Activated CD8-positive, alpha-beta T cell treated with anti-CD3 and anti-CD28 coated beads for 36 hours (primary cell): ENCODE measurements around the gene ERBB4. TPM values are rescaled to one million over a fixed set of nuclear protein-coding genes. Genes with fewer than 3 reads are reported as not detected.
"Not testable (repeated sequence)": the region's sequence is repeated elsewhere in the genome, so short reads cannot be mapped to it uniquely, and the experiment has no call there.

Source experiments
- ATAC-seq: fragments of 200-7000 bp; cut with Tn5 transposase; one replicate; pipeline ENCODE4 v1.10.0; 2021; ENCODE audit warnings: mild to moderate bottlenecking, moderate library complexity
- CTCF ChIA-PET: fragments of 350-600 bp; sonication (Branson Sonifier 250); formaldehyde crosslinking; loops from one replicate; lab custom pipeline; 2021; ENCODE audit warnings: antibody characterized with exemption; lab: Charles Lee
- POLR2A ChIA-PET: fragments of 350-600 bp; sonication (Branson Sonifier 250); formaldehyde crosslinking; loops from one replicate; lab custom pipeline; 2021; ENCODE audit warnings: antibody characterized with exemption; lab: Charles Lee
- DNase-seq: peaks from one replicate; pipeline ENCODE4 v3.0.0-alpha.2; 2020
- H3K27ac Mint-ChIP-seq: one replicate; pipeline ENCODE4 v1.8.0; 2021; ENCODE audit warnings: mild to moderate bottlenecking, mixed read lengths
- H3K27me3 Mint-ChIP-seq: one replicate; pipeline ENCODE4 v1.8.0; 2021; ENCODE audit warnings: mixed read lengths
- H3K36me3 Mint-ChIP-seq: one replicate; pipeline ENCODE4 v1.8.0; 2021; ENCODE audit warnings: low read depth, mixed read lengths
- H3K4me1 Mint-ChIP-seq: one replicate; pipeline ENCODE4 v1.8.0; 2021; ENCODE audit warnings: low read depth, mixed read lengths
- H3K4me3 Mint-ChIP-seq: one replicate; pipeline ENCODE4 v1.8.0; 2021; ENCODE audit warnings: mild to moderate bottlenecking, moderate library complexity, mixed read lengths
- H3K9me3 Mint-ChIP-seq: one replicate; pipeline ENCODE4 v1.8.0; 2021; ENCODE audit warnings: mixed read lengths
- intact Hi-C: fragments of 100-400 bp; cut with micrococcal nuclease; formaldehyde crosslinking; loops from one replicate; pipeline ENCODE4 v1.10.0; 2022
- total RNA-seq, 2 experiments: library from RNA; stranded (reverse); gene quantifications; one replicate each; pipeline ENCODE4 v1.2.3, GENCODE V29; 2021
- TF ChIP-seq, protein P1 (sequence below): fragments of 200-600 bp; IDR thresholded peaks from one replicate; pipeline ENCODE4 v1.8.0; 2022; ENCODE audit warnings: antibody characterized with exemption, mild to moderate bottlenecking

ERBB4 gene
- total RNA-seq, 2 experiments from 2014 or later: not detected

DNA sequence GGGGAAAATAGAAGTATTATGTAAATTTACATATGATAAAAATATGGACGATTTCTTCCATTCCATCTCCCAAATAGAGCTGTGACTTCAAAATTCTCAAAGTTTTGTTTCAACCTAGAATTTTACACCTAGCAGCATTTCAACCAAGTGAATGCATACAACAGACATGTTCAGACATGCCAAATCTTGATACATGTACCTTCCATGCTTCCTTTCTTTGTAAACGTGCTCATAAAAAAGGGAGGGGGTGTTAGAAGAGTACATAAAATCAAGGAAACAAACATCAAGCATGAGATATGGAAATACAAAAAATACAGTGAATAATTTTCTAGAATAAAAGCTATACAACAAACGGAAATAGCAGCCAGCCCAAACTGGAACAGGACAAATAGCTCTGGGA, 974.2 kb downstream of the ERBB4 start:
- ATAC-seq (no peak), DNase-seq (no peak)
- H3K9me3 Mint-ChIP-seq: no peaks in the 10 kb centered on the region
- TF ChIP-seq, protein P1, sequence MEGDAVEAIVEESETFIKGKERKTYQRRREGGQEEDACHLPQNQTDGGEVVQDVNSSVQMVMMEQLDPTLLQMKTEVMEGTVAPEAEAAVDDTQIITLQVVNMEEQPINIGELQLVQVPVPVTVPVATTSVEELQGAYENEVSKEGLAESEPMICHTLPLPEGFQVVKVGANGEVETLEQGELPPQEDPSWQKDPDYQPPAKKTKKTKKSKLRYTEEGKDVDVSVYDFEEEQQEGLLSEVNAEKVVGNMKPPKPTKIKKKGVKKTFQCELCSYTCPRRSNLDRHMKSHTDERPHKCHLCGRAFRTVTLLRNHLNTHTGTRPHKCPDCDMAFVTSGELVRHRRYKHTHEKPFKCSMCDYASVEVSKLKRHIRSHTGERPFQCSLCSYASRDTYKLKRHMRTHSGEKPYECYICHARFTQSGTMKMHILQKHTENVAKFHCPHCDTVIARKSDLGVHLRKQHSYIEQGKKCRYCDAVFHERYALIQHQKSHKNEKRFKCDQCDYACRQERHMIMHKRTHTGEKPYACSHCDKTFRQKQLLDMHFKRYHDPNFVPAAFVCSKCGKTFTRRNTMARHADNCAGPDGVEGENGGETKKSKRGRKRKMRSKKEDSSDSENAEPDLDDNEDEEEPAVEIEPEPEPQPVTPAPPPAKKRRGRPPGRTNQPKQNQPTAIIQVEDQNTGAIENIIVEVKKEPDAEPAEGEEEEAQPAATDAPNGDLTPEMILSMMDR: no peak
- H3K4me3 Mint-ChIP-seq: no peak overlapping the region
- POLR2A ChIA-PET: no interaction called here
- no peaks in the 10 kb centered on the region for H3K27me3 Mint-ChIP-seq
- no peaks in the 10 kb centered on the region for H3K36me3 Mint-ChIP-seq
- CTCF ChIA-PET: no interaction called here
- no peaks in the 10 kb centered on the region for H3K4me1 Mint-ChIP-seq
- intact Hi-C loops: no loop called here
- no peak overlapping the region for H3K27ac Mint-ChIP-seq

DNA sequence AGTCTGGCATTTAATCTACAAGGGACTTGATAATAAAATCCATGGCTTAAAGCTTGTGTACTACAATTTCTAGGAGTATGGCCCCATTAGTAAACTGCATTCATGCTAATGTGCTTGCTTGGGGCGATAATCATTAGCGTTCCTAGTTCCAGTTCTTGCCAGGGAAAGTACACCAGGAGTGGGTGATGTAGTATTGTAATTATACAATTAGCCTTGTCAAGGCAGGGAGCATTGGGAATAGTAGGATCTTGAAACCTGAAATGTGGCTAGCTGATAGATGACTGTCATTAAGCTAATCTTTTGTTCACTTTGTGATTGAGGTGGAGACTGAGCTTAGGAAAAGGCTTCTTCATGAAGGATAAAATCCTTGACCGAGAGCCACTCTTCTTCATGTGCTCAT, 993.0 kb downstream of the ERBB4 start:
- CTCF ChIA-PET: no interaction called here
- Mint-ChIP-seq H3K9me3 (peaks cover 2% of the 10 kb centered on the region), H3K4me3 (no peak overlapping the region), H3K27ac (no peak overlapping the region), H3K27me3 (no peaks in the 10 kb centered on the region), H3K4me1 (no peaks in the 10 kb centered on the region), H3K36me3 (no peaks in the 10 kb centered on the region)
- TF ChIP-seq, protein P1: no peak
- intact Hi-C loops: no loop called here
- ATAC-seq (no peak), DNase-seq (no peak)
- POLR2A ChIA-PET: no interaction called here

DNA sequence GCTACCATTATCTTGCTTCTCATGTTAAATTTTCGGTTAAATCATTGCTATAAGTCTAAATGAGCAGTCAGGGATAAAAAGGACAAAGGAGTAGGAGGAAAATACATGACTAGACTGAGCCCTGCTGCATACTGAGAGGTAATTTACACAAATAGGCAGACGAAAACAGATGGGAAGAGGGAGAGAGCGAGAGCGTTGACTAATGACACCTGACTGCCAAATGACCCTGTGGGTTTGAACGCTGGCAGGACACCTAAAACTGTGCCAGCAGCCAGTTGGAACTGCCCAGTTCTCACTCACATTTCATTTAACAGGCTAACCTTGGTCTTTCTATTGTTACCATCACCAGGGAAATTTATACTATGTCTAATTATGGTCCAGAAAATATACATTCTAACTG, 1004.0 kb downstream of the ERBB4 start:
- CTCF ChIA-PET: no interaction called here
- intact Hi-C loops: no loop called here
- Mint-ChIP-seq H3K4me3 (no peak overlapping the region), H3K27me3 (no peaks in the 10 kb centered on the region), H3K27ac (no peak overlapping the region), H3K9me3 (peaks cover 13% of the 10 kb centered on the region), H3K36me3 (no peaks in the 10 kb centered on the region), H3K4me1 (no peaks in the 10 kb centered on the region)
- POLR2A ChIA-PET: no interaction called here
- DNase-seq: no peak
- TF ChIP-seq, protein P1: no peak
- ATAC-seq: no peak

DNA sequence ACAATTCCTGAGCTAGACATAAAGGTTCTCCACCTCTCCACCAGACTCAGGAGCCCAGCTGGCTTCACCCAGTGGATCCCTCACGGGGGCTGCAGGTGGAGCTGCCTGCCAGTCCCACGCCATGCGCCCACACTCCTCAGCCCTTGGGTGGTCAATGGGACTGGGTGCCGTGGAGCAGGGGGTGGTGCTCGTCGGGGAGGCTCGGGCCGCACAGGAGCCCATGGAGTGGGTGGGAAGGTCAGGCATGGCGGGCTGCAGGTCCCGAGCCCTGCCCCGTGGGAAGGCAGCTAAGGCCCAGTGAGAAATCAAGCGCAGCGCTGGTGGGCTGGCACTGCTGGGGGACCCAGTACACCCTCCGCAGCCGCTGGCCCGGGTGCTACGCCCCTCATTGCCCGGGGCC, 1014.4 kb downstream of the ERBB4 start:
- H3K27me3 Mint-ChIP-seq, ATAC-seq, H3K36me3 Mint-ChIP-seq, POLR2A ChIA-PET, H3K27ac Mint-ChIP-seq, H3K4me1 Mint-ChIP-seq, DNase-seq, H3K9me3 Mint-ChIP-seq, CTCF ChIA-PET, H3K4me3 Mint-ChIP-seq, intact Hi-C loops: not testable (repeated sequence)

DNA sequence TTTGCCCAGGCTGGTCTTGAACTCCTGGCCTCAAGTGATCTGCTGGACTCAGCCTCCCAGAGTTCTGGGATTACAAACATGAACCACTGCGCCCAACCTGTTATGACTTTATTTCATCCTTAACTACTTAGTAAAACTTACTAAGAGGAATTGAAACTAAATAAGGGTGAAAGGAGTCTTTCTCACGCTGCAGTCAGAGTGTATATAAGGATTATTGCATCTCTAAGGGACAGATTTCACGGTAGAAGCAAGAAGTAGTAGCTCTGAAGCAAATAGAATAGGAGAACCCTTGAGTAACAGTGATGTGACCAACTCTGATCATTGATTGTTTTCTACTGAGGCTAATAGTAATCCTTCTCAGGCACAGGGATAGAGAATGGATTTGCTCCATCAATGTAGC, 1022.1 kb downstream of the ERBB4 start:
- CTCF ChIA-PET: interaction anchor here (1.0 kb wide), 1 partner anchor 61 kb away, joined by 3 read pairs; no protein-coding TSS in a partner anchor
- no peaks in the 10 kb centered on the region for H3K27me3 Mint-ChIP-seq

More for the DNA sequence above, 1022.1 kb downstream of the ERBB4 start:
- H3K9me3 Mint-ChIP-seq: peaks cover 2% of the 10 kb centered on the region
- TF ChIP-seq, protein P1: no peak
- ATAC-seq: no peak
- DNase-seq: no peak
- intact Hi-C loops: no loop called here
- POLR2A ChIA-PET: no interaction called here
- no peaks in the 10 kb centered on the region for H3K36me3 Mint-ChIP-seq
- H3K27ac Mint-ChIP-seq: no peak overlapping the region
- H3K4me3 Mint-ChIP-seq: no peak overlapping the region
- no peaks in the 10 kb centered on the region for H3K4me1 Mint-ChIP-seq
